HG02610 (cell line): Measurements from ENCODE around the gene DVL3.
"Not testable (repeated sequence)": the region's sequence is repeated elsewhere in the genome, so short reads cannot be mapped to it uniquely, and the experiment has no call there.

Source experiments
- ATAC-seq: cut with Tn5 transposase; IDR thresholded peaks from one replicate; pipeline ENCODE4 v1.9.1; 2021; ENCODE audit warnings: mild to moderate bottlenecking, moderate library complexity; ENCODE audit not compliant: unreplicated experiment

DVL3 gene

DNA sequence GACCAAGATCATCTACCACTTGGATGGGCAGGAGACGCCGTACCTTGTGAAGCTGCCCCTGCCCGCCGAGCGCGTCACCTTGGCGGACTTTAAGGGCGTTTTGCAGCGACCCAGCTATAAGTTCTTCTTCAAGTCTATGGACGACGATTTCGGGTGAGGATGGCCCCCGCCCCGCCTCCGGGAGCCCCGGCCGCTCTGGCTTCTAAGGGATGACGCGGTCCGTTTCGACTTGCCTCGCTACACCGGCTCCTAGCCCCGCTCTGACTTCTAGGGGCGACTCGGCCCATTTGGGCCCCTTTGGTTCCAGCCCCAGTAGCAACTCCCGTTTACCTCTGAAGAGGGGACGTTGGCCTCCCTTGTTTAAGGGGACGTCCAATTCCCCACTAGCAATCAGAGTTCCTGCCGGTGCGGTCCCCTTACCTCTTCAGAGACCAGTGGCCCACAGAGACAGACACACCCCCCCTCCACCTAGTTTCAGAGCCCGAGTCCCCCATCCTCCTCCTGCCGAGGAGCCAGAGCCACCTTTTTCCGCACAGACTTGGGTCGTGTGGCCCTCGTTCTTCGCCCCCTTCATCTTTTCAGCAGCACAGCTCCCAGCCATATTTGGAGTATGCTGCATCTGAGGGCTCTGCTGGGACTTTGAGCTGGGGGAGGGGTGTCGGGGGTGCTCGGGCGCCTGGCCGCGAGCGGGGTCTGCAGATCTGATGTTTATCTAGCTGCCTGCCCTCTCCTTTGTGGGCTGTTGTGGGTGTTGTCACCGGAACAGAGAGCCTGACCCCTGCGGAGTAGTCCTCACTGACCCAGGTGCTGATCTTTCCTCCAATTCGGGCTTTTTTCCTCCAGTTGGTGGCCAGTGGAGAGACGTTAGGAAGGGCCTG lies 706 bp downstream of the DVL3 start:
- ATAC-seq = peak; percentile 26

DNA sequence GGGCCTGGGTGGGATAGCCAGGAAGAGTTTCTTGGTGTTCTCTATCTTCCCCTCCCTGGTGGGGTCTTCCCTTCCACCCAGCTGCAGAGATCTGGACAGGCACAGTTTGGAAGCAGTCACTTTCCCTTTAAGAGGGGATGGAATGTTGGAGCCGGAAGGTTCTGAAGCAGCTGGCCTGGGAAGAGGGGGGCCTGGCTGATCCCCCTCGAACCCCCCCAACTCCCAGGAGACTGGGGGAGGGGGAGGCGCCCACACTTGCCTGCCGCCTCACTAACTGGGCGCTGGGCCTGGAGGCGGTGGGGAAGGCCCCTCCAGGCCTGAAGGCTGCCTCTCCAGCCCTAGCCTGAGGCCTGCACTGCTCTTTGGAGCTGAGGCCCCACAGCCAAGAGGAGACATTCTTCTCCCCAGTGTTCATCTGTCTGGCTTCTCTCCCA lies 1.4 kb downstream of the DVL3 start:
- ATAC-seq = no peak

DNA sequence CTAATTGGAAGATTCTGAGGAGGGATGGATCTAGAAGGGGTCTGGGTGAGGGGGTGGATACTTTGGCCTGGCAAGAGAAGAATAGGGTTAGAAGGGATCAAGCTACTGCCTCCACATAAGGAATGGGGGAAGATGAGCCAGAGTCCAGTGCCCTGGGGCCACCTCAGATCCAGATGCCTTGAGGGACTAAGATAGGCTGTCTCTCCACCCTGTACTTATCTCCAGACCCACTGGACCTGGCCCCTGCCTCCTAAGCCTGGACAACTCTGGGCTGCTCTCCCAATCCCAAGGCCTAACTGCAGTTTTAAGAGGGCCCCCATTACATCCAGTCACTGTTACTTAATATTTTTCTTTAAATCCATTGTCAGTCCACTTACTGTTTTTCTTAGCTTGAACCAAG lies 2.0 kb downstream of the DVL3 start:
- ATAC-seq = no peak

DNA sequence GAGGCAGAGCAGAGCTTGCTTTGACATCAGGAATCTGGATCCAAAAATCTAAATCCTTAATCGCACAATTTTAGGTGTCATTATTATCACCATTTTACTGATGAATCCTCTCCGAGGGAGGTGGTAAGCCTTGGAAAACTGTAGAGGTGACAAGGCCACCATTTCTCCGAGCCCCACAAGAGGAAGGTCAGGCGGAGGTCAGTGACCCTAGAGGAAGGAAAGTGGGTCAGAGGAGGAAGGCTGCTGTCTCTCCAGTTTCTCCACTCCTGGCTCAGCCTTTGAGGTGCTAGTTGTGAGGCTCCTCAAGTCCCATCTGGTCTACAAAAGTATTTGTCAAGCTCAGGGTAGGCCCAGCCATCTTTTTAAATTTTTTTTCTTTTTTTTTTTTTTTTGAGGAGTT lies 3.2 kb downstream of the DVL3 start:
- no peak for ATAC-seq

DNA sequence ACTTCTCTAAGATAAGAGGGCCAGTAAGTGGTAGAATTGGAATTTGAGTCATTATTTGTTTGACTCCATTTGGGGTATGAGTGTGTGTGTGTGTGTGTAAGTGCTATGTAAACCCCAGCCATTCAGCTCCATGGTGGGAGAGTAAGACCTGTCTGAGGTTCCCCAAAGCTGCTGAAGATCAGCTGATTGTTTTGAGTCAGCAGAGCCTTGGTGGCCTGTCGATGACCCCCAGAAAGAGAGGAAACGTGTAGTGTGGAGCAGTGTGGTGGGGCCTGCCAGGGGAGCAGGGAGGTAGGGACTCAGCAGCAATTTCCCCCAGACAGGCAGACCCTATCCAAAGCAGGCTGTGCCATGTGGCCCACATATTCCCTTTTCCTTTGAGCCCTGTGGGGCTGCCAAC lies 5.3 kb downstream of the DVL3 start:
- peak; percentile 34 for ATAC-seq

DNA sequence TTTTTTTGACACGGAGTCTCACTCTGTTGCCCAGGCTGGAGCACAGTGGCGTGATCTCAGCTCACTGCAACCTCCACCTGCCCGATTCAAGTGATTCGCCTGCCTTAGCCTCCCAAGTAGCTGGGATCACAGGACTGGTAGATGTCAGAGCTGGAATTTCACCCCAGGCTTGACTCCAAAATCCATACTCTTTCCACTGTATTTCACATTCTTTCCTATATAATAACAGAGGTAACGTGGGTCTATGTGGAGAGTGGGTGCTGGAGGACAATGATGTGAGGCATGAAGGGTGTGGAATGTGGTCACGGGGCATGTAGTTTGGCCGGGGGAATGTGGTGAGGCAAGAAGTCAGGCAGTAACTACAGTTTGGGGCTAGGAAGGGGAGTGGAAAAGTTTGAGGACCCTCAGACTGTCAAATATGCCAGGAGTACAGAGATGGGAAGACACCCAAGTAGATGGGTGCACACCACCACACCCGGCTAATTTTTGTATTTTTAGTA lies 7.4 kb downstream of the DVL3 start:
- ATAC-seq = not testable (repeated sequence)

DNA sequence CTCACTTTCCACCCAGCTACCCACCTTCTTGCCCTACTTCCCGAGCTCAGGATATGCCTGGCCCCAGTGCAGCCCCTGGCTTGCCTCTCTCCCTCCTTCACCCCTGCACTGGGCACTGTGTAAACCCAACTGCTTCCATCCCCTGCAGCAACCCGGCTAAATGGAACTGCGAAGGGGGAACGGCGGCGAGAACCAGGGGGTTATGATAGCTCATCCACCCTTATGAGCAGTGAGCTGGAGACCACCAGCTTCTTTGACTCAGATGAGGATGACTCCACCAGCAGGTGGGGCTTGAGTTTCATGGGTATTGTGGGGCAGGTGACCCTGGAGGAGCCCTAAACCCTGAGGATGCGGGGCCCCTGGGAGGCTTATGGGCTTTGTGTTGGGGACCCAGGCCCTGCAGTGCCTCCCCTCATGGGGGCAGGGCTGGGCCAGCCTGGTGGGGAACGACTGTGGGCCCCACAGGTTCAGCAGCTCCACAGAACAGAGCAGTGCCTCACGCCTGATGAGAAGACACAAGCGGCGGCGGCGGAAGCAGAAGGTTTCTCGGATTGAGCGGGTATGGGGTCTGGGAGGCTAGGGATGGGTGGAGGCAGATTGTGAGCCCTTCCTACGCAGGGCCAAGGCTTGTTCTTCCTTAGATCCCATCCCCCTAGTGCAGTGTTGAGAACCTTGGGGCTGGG lies 9.6 kb downstream of the DVL3 start:
- ATAC-seq = no peak

DNA sequence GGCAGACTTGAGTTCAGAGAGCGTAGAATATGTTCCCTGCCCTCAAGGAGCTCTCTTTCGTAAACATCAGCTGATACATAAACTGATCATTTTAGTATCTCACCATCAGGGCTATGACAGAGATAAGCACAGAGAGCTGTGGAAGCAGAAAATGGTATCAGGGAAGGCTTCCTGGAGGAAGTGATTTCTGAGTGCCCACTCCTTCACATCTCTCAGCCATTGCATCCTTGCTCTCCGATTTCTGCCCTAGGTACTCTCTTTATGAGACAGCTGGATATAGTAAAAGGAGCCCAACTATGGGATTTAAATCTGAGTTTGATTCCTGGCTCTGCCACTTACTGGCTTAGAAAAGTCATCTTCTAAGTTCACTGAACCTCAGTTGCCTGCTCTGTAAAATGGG lies 10.4 kb downstream of the DVL3 start:
- ATAC-seq = no peak

DNA sequence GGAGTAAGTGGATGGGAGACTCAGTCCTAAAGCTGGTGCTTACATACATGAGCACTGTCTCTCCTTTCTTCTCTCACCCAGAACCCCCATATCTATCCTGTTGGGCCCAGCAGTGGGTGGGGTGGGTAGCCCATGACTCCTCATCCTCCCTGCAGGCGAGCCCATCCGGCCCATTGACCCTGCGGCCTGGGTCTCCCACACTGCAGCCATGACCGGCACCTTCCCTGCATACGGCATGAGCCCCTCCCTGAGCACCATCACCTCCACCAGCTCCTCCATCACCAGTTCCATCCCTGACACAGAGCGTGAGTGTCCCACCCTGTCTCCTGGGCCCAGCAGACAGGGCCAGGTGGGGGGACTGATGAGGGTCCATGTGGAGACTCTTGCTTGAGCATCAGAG lies 11.5 kb downstream of the DVL3 start:
- no peak for ATAC-seq

DNA sequence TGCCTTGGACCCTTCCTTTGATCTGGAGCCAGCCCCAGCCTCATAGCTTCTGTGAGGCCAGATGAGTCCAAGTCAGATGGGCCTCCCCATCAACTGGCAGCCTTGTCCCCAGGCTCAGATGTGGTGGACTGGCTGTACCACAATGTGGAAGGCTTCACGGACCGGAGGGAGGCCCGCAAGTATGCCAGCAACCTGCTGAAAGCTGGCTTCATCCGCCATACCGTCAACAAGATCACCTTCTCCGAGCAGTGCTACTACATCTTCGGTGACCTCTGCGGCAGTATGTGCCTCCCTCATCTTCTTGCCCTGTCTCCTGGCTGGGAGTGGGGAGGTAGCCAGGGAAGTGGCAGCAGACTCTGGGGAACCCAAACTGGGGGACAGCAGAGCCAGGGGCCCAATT lies 12.6 kb downstream of the DVL3 start:
- no peak for ATAC-seq

DNA sequence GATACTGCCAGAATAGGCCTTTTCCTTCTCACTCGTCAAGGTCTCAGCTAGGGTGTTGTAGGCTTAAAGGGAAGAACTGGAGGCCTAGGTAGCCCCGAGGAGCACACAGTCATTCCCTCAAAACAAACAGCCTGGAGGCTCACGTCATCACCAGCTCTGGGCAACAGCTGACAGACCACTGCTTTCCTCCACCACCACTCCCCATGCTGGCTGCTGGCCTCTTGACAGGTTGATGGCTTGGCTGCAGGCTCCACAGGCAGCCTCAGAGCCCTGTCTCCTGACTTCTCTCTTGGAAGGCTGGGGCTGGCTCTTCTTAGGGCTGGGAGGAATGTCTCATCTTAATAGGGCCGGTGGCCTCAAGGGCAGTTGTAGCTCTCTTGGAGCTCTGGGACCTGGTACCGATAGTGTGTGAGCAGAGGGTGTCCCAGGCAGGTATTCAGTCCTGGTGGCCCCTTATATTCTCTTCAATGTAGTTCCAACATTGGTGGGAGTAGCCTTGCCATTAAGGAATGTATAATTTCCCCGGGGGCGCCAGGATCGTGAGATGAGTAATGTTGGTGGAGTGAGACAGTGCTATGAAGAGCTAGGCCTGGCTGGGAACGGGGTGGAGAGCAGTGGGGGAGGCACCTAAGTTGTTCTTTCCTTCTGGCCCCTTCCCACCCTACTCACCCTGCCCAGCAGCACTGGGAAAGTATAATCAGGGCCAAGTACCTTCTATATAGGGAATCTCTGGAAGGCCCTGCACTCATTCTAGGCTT lies 13.4 kb downstream of the DVL3 start:
- no peak for ATAC-seq

DNA sequence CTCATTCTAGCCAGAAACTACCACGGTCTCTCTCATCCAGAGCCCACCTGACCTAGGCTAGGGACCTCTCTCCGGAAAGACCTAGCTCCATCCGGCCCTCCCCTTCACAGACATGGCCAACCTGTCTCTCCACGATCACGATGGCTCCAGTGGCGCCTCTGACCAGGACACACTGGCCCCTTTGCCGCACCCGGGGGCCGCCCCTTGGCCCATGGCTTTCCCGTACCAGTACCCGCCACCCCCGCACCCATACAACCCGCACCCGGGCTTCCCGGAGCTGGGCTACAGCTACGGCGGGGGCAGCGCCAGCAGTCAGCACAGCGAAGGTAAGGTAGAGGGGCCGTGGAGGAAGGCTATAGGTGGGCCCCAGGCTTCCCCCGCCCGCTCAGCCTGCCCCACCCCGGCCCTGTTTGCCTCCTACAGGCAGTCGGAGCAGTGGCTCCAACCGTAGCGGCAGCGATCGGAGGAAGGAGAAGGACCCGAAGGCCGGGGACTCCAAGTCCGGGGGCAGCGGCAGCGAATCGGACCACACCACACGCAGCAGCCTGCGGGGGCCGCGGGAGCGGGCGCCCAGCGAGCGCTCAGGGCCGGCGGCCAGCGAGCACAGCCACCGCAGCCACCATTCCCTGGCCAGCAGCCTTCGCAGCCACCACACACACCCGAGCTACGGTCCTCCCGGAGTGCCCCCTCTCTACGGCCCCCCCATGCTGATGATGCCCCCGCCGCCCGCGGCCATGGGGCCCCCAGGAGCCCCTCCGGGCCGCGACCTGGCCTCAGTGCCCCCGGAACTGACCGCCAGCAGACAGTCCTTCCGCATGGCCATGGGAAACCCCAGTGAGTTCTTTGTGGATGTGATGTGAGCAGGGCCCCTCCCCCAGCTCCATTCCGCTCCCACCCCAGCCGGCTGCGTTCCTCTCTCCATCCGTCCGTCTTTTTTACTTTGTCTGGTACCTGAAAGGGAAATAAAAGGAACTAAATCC lies 15.0 kb downstream of the DVL3 start:
- no peak for ATAC-seq

DNA sequence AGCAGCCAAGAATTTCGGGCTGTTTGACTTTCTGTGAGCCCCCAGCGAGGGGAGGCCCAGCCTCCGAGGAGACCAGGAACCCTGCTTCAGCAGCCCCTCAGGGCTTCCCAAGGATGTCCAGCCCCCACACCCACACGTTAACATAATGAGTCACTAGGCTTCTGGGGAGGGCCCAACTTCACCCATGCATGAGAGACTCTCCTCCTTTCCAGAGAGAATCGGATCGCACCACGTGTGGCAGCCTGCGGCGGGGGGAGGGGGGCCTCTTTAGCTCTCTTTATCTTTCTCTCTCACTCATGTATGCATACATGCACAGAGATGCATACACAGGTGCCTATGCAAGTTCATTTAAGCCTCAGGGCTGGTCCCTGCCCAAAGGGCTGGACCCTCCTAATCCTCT lies 16.4 kb downstream of the DVL3 start:
- ATAC-seq = no peak

DNA sequence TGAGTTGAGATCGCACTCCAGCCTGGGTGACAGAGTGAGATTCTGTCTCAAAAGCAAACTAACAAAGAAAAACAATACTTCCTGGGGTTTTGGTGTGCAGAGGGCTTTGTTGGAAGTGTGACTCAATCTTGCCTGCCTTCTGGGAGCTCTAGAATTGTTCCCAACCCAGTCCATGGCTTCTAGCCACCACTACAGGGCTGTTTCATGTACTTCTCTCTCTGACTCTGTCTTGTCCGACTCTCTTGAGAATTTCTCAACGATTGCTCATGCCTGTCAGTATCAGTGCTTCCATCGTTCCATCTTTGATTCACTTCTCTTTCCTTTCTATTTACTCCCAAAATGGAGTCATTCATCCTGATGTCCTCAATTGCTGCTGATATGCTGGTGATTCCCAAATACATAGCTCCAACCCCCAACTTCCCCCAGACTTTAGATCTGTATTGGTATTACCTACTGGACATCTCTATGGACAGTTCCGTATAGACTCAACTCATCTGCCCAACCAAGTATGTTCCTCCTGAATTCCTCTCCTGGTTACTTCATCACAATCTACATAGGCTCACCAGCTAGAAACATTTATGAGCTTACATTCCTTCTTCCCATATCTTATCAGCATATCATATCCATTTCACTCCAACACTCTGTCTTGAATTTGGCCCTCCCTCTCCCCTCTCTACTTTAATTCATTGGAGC lies 17.6 kb downstream of the DVL3 start:
- no peak for ATAC-seq

DNA sequence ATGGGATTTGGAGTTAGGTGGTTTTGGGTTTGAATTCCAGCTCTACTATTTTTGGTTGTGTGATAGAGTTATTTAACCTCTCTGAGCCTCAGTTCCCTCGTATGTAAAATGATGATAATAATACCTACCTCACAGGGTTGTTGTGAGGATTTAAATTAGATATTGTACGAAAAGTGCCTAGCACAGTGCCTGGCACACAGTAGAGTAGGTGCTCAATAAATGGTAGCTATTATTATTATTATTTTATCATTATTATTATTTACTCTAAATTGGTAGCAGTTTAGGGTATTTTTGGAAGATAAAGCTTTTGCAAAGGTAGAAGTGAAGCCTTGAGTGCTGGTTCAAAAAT lies 18.2 kb downstream of the DVL3 start:
- no peak for ATAC-seq

DNA sequence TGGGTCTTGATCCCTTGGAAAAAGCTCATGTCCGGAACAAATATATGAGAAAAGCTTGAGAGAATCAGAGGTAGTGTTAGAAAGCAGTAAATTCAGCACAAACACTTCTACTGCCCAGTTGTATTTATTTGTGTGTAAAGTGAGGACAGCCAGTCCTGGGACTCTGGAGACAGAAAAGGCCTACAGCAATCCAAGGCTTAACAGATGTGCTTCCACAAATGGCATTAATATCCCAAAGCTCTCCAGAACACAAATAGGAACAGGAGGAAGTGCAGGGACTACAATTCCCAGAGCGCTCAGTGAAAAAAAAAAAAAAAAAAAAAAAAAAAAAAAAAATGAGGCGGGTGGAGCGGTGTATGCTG lies 19.1 kb downstream of the DVL3 start:
- ATAC-seq = no peak

DNA sequence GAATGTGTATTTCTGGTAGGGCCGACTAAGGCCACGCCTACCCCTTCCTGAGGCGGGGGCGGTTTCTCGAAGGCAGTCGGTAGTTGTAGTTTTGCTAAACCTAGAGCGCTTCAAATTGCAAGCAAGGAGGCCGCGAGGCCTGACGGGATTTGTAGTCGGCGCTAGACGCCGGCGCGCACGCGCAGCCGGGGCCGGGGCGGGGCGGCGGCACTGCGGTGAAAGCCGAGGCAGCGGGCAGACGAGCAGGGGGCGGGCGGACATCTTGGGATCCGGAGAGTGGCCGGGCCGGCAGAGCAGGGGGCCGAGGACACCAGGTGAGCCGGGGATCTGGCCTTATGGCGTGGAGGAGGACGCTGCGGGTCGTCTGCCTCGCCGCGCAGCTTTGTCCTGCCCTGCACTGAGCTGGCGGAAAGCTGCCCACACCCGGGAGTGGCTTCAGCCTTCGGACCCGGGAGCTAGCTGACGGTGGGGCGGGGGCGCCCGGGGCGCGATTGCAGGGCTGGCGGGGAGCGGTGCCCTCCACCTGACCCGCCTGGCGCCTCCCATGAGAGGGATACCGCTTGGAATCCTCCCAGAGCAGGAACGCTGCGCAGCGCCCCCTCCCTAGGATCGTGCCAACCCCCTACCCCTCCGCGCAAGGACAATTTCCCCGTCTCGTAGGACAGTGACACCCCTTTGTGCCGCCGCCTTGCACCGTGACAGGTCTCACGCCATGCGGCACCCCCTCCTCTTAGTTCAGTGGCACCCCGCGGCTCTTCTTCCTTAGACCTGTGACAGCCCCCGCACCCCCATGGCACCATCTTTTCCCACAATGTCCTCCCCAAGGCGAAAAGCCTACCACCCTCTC lies 19.7 kb downstream of the DVL3 start, which contains the start of gene AP2M1:
TSS of gene AP2M1 (plus strand) at position 210 of the 847 bp plus-strand sequence. CDS start 2,139 bp downstream, outside the sequence.
- peak; percentile 94 for ATAC-seq

DNA sequence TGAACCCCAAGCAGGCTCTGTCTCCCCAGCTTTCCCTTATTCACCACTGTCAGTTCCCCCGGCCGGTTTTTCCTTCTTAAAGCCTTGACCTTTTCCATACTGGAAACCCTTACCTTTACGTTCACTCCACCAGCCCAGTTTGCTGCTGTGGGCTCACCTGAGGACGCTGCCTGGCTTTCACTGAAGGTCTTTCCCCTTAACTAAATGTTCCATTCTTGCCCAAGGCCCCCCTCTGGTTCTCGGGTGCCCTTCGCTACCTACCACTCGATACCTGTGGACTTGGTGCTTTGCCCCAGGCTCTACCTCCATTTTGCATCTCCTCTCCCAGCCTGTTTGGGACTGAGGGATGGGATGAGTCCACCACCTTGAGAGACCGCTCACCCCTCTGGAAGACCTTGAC lies 20.3 kb downstream of the DVL3 start:
- ATAC-seq = no peak

DNA sequence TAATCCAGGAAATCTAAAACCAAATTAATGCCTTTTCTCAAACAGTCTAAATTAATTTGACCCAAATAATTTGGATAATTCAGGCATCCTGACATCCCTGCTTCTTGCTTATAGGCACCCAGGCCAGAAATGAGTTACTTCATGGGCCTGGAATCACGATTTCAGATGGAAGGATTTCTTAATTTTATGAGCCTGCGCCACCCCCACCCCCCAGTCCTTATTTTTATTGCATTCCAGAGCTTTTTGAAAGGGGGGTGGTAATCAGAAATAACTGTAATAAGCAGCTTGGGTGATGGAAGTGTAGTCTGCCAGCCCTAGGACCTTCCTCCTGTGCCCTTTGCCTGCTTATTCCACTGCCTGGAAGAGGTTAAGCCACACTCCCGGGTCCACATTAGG lies 20.8 kb downstream of the DVL3 start:
- ATAC-seq = no peak
